Lung (tissue), 12 donors: ENCODE data around the gene ZFYVE28. TPM values are rescaled to one million over a fixed set of nuclear protein-coding genes. Genes with fewer than 3 reads are reported as not detected.

Experiments
- ATAC-seq: fragments of 200-7000 bp; cut with Tn5 transposase; one replicate; pipeline ENCODE4 v1.9.1; 2020; ENCODE audit warnings: moderate number of reproducible peaks; ENCODE audit not compliant: insufficient read depth, low FRiP score
- DNase-seq, 3 donors: peaks; one replicate each; pipeline ENCODE4 v3.0.0-alpha.2; 2013 to 2017
- H3K27ac ChIP-seq, 2 donors: one replicate each; pipeline ENCODE4 v1.5.1; 2013; ENCODE audit warnings: mild to moderate bottlenecking in 2 of 2, moderate library complexity in 2 of 2, control low read depth in 1 of 2, inconsistent platforms in 1 of 2, low read depth in 1 of 2, low read length in 1 of 2
- H3K27me3 ChIP-seq, 3 donors: one replicate each; pipeline ENCODE4 v1.5.1; 2013; ENCODE audit warnings: low read length in 2 of 3; ENCODE audit not compliant: control insufficient read depth in 3 of 3, insufficient read depth in 3 of 3
- H3K36me3 ChIP-seq, 4 donors: one replicate each; pipeline ENCODE4 v1.5.1; 2013; ENCODE audit warnings: low read length in 4 of 4, mild to moderate bottlenecking in 1 of 4, moderate library complexity in 1 of 4; ENCODE audit not compliant: control insufficient read depth in 4 of 4, insufficient read depth in 4 of 4
- H3K4me1 ChIP-seq, 5 donors: one replicate each; pipeline ENCODE4 v1.5.1; 2013; ENCODE audit warnings: low read length in 5 of 5, mild to moderate bottlenecking in 2 of 5, moderate library complexity in 1 of 5; ENCODE audit not compliant: control insufficient read depth in 5 of 5, insufficient read depth in 5 of 5
- H3K4me3 ChIP-seq: one replicate; pipeline ENCODE4 v1.5.1; 2013; ENCODE audit warnings: mild to moderate bottlenecking, control low read depth, moderate library complexity
- H3K9ac ChIP-seq, 2 donors: one replicate each; pipeline ENCODE4 v1.5.1; 2013; ENCODE audit warnings: low read length in 2 of 2, control low read depth in 1 of 2; ENCODE audit not compliant: insufficient read depth in 1 of 2
- H3K9me3 ChIP-seq, 4 donors: one replicate each; pipeline ENCODE4 v1.5.1; 2013; ENCODE audit warnings: low read length in 3 of 4, mild to moderate bottlenecking in 1 of 4, moderate library complexity in 1 of 4; ENCODE audit not compliant: control insufficient read depth in 4 of 4, insufficient read depth in 3 of 4
- CTCF ChIP-seq: IDR thresholded peaks from 2 replicates; pipeline ENCODE4 v1.5.1; 2012; ENCODE audit warnings: mild to moderate bottlenecking; ENCODE audit errors: control extremely low read depth, extremely low read depth
- WGBS, 2 donors: extraction: QIAGEN DNeasy Blood & Tissue Kit; methylation state at CpG; one replicate each; pipeline ENCODE4 v1.1.7; 2013; 5-methylcytosine and 5-hydroxymethylcytosine counted together
- polyA plus RNA-seq, 2 donors: library from polyadenylated mRNA; stranded (reverse); fragments of 200-250 nt; gene quantifications; one replicate each; pipeline ENCODE4 v1.2.1, GENCODE V29; 2013
- total RNA-seq, 2 donors: library from RNA; depleted of rRNA in 1 of 2; stranded (reverse); fragments of >200 nt in 1 of 2; gene quantifications; one replicate each; pipeline ENCODE4 v1.2.1, GENCODE V29; 2014 to 2021
- donor health status: control.
- donor health status: control.
- donor health status: Bipolar disorder and iron deficiency.
- donor health status: healthy.
- donor health status: DM: yes; HTN: yes; CAD: no.

ZFYVE28 gene
- total and polyA plus RNA-seq, 4 donors = 6.8 to 10.3 (median 7.6) TPM

DNA sequence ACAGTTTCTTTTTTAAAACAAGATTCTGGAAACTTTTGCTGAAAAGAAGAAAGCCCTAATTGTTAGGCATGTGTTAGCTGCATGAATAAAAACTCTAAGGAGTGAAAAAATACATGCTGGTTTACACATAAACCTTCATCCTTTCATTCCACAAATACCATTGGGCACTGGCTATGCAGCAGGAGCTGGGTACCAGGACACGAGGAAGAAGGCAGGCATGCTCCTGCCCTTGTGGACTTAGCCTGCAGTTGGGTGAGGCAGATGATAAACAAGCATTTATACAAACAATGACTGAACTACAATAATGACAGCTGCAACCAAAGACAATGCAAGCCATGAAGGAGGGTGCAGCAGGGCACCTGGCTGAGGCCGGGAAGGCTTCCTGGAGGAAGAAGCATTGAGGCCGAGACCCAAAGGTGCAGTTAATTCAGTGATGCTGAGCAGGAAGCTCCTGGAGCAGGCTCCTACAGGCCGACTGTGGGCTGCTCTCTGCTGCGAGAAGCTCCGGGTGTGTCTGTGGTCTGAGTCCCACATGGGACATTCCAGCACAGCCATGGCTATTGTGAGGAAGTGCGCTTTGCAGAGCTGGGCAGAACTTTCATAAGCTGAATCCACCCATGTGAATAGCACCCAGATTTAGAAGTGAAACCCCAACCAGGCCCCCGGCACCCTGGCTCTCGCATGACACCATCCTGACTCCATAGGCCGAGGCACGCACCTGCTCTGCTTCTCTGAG is 112.5 kb downstream of the ZFYVE28 start:
- H3K36me3 ChIP-seq = peaks cover 0 to 2% (median 0%) of the 10 kb centered on the region in 4 donors
- DNase-seq = no peak
- H3K9me3 ChIP-seq = peaks cover 0 to 10% (median 3%) of the 10 kb centered on the region in 4 donors
- TF ChIP-seq CTCF = no peak
- H3K4me3 ChIP-seq = no peak overlapping the region
- peaks cover 0 to 8% (median 0%) of the 10 kb centered on the region in 5 donors for H3K4me1 ChIP-seq
- no peak overlapping the region for H3K27ac ChIP-seq
- no peak overlapping the region for H3K9ac ChIP-seq
- WGBS, 2 donors = 83 to 92% methylated on average over 11 of the region's 11 CpGs
- no peaks in the 10 kb centered on the region for H3K27me3 ChIP-seq
- no peak for ATAC-seq

DNA sequence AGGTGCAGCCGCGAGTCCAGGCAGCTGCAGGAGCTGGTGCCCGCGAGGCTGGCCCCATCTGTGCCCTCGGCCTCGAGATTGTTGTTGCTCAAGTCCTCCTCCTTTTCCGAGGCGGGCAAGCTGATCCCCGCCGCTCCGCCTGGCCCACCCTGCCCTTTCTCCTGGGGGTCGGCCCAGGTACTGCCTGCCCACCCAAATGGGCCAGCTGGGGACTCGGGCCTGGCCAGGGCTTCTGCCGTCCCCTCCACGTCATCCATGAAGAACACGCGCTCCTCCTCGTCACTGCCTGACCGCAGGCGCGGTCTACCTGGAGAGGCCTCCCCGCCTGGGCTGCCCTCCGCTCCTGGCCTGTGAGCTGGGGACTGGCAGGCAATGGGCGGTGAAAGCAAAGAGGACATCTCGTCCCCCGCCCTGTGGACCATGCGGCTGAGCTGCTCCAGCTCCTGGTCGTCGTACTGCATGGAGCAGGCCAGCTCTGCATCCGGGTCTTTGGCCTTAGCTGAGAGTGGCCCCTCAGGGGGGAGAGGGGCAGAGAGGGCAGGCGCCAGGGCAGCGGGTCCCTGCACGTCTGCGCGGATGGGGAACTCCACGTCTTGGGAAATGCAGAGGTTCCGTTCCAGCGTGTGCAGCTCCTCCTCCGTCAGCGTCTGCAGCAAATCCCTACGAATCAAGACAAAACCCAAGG is 113.4 kb downstream of the ZFYVE28 start:
- DNase-seq (no peak), ATAC-seq (no peak)
- peaks cover 0 to 8% (median 0%) of the 10 kb centered on the region in 5 donors for H3K4me1 ChIP-seq
- H3K36me3 ChIP-seq = peaks cover 0 to 2% (median 0%) of the 10 kb centered on the region in 4 donors
- no peaks in the 10 kb centered on the region for H3K27me3 ChIP-seq
- H3K9ac ChIP-seq = no peak overlapping the region
- WGBS, 2 donors = 90 to 93% methylated on average over 38 to 41 of the region's 41 CpGs
- TF ChIP-seq CTCF = no peak
- H3K4me3 ChIP-seq = no peak overlapping the region
- H3K27ac ChIP-seq = no peak overlapping the region
- peaks cover 0 to 10% (median 3%) of the 10 kb centered on the region in 4 donors for H3K9me3 ChIP-seq

GRCh38 chr4:2304321-2304876 is 114.0 kb downstream of the ZFYVE28 start:
- no peak overlapping the region for H3K4me3 ChIP-seq
- peaks cover 0 to 2% (median 0%) of the 10 kb centered on the region in 4 donors for H3K36me3 ChIP-seq
- ATAC-seq (no peak), DNase-seq (no peak)
- peaks cover 0 to 10% (median 3%) of the 10 kb centered on the region in 4 donors for H3K9me3 ChIP-seq
- TF ChIP-seq CTCF = no peak
- WGBS, 2 donors = 93 to 94% methylated on average over 31 to 32 of the region's 32 CpGs
- no peaks in the 10 kb centered on the region for H3K27me3 ChIP-seq
- peaks cover 0 to 8% (median 0%) of the 10 kb centered on the region in 5 donors for H3K4me1 ChIP-seq
- H3K27ac ChIP-seq = no peak overlapping the region
- no peak overlapping the region for H3K9ac ChIP-seq
